Measurements from ENCODE around the gene CFAP97. TPM values are rescaled to one million over a fixed set of nuclear protein-coding genes. Genes with fewer than 3 reads are reported as not detected.
"Not testable (repeated sequence)": the region's sequence is repeated elsewhere in the genome, so short reads cannot be mapped to it uniquely, and the experiment has no call there.

CFAP97 gene
- polyA plus RNA-seq, 5 donors, result 29.0 to 49.1 (median 42.8) TPM

GRCh38 chr4:185225940-185226339 is 22.1 kb upstream of the CFAP97 start:
- no peak for DNase-seq

- DNase-seq, result no peak
Observed at GRCh38 chr4:185224597-185224996, 20.8 kb upstream of the CFAP97 start.

- no peak for DNase-seq
Observed at GRCh38 chr4:185222598-185222997, 18.8 kb upstream of the CFAP97 start.

GRCh38 chr4:185221912-185222311 is 18.1 kb upstream of the CFAP97 start:
- no peak for DNase-seq

GRCh38 chr4:185221491-185221890 is 17.7 kb upstream of the CFAP97 start:
- DNase-seq, result no peak

GRCh38 chr4:185219551-185220344 is 15.9 kb upstream of the CFAP97 start:
- DNase-seq, result peak; percentile 60 to 63

- no peak for DNase-seq
Observed at GRCh38 chr4:185218312-185218711, 14.5 kb upstream of the CFAP97 start.

- no peak for DNase-seq
Observed at GRCh38 chr4:185217408-185217975, 13.7 kb upstream of the CFAP97 start.

- DNase-seq, result no peak
Observed at GRCh38 chr4:185215261-185215660, 11.5 kb upstream of the CFAP97 start.

GRCh38 chr4:185213877-185214276 is 10.1 kb upstream of the CFAP97 start:
- no peak for DNase-seq

GRCh38 chr4:185212581-185212980 is 8.8 kb upstream of the CFAP97 start:
- DNase-seq, result no peak

GRCh38 chr4:185211641-185212040 is 7.8 kb upstream of the CFAP97 start:
- no peak for DNase-seq

- no peak for DNase-seq
Observed at GRCh38 chr4:185211035-185211434, 7.2 kb upstream of the CFAP97 start.

- DNase-seq, result peak; percentile 74 to 75
Observed at GRCh38 chr4:185210102-185210981, 6.5 kb upstream of the CFAP97 start.

GRCh38 chr4:185209852-185210101 is 6.0 kb upstream of the CFAP97 start:
- not testable (repeated sequence) for DNase-seq

GRCh38 chr4:185209031-185209851 is 5.4 kb upstream of the CFAP97 start, which contains the start of gene SNX25:
Gene SNX25 (plus strand): TSS chr4:185209598. CDS start chr4:185209827, 229 bp downstream.
- DNase-seq, result peak; percentile 79 to 81

GRCh38 chr4:185207466-185207865 is 3.7 kb upstream of the CFAP97 start:
- DNase-seq, result no peak

GRCh38 chr4:185205697-185206342 is 2.0 kb upstream of the CFAP97 start:
- no peak for DNase-seq

GRCh38 chr4:185205073-185205472 is 1.3 kb upstream of the CFAP97 start:
- DNase-seq, result not testable (repeated sequence)

- no peak for DNase-seq
Observed at GRCh38 chr4:185204238-185204910, 574 bp upstream of the CFAP97 start.
